OCI-LY7 (cell line): ENCODE measurements around the gene TMPRSS9. TPM values are rescaled to one million over a fixed set of nuclear protein-coding genes. Genes with fewer than 3 reads are reported as not detected.

Experiments
- BruUV-seq: library from RNA; stranded (reverse); fragments of 400-500 nt; replicated peaks from 2 replicates; lab custom pipeline; 2021; lab: Mats Ljungman, UMichigan
- CTCF ChIA-PET: fragments of 300-600 bp; sonication (Branson Sonifier 250); formaldehyde crosslinking; loops from one replicate; lab custom pipeline; 2022; ENCODE audit warnings: antibody characterized with exemption; ENCODE audit not compliant: unreplicated experiment; lab: Charles Lee
- POLR2A ChIA-PET: fragments of 300-600 bp; sonication (Branson Sonifier 250); formaldehyde crosslinking; loops from one replicate; lab custom pipeline; 2022; ENCODE audit warnings: antibody characterized with exemption; lab: Charles Lee
- DNase-seq: peaks from one replicate; pipeline ENCODE4 v3.0.0-alpha.2; 2015; ENCODE audit warnings: low spot score
- H2AFZ ChIP-seq: fragments of 200-600 bp; sonication (generic), shearing (Covaris generic); 2 replicates; pipeline ENCODE4 v1.6.1; 2014; ENCODE audit warnings: mild to moderate bottlenecking, antibody characterized with exemption, low read length, moderate library complexity
- H3K27ac ChIP-seq: fragments of 200-600 bp; sonication (generic); 2 replicates; pipeline ENCODE4 v1.5.1; 2014; ENCODE audit warnings: mixed run types, low read depth, mild to moderate bottlenecking, moderate library complexity, low read length, inconsistent platforms; ENCODE audit not compliant: poor library complexity, severe bottlenecking
- H3K36me3 ChIP-seq: fragments of 200-600 bp; sonication (generic); 2 replicates; pipeline ENCODE4 v1.6.1; 2014; ENCODE audit warnings: mild to moderate bottlenecking, antibody characterized with exemption, low read length, moderate library complexity, mixed read lengths; ENCODE audit not compliant: insufficient read depth
- H3K4me1 ChIP-seq: fragments of 200-600 bp; sonication (generic); 2 replicates; pipeline ENCODE4 v1.5.1; 2014; ENCODE audit warnings: mild to moderate bottlenecking, low read length; ENCODE audit not compliant: insufficient read depth, poor library complexity, severe bottlenecking
- H3K4me2 ChIP-seq: fragments of 200-600 bp; sonication (generic); 2 replicates; pipeline ENCODE4 v1.6.1; 2014; ENCODE audit warnings: mild to moderate bottlenecking, low read length
- H3K4me3 ChIP-seq: fragments of 200-600 bp; sonication (generic); 2 replicates; pipeline ENCODE4 v1.5.1; 2014; ENCODE audit warnings: mild to moderate bottlenecking, low read depth, low read length; ENCODE audit not compliant: poor library complexity, severe bottlenecking
- H3K79me2 ChIP-seq: fragments of 200-600 bp; sonication (generic); 2 replicates; pipeline ENCODE4 v1.6.1; 2016; ENCODE audit warnings: low read depth, mild to moderate bottlenecking, low read length, moderate library complexity, mixed read lengths; ENCODE audit not compliant: insufficient read depth
- H3K9me2 ChIP-seq: fragments of 200-600 bp; sonication (generic); 2 replicates; pipeline ENCODE4 v1.6.1; 2016; ENCODE audit warnings: mild to moderate bottlenecking, low read length, mixed read lengths; ENCODE audit not compliant: insufficient read depth
- H3K9me3 ChIP-seq: fragments of 200-600 bp; sonication (generic); 2 replicates; pipeline ENCODE4 v1.6.1; 2014; ENCODE audit warnings: mild to moderate bottlenecking, mixed run types, low read length, mixed read lengths
- H4K20me1 ChIP-seq: fragments of 200-600 bp; sonication (generic); 2 replicates; pipeline ENCODE4 v1.6.1; 2014; ENCODE audit warnings: mild to moderate bottlenecking, antibody characterized with exemption, low read length, moderate library complexity, mixed read lengths; ENCODE audit not compliant: insufficient read depth
- CTCF ChIP-seq: fragments of 200-600 bp; sonication (generic); conservative IDR thresholded peaks from 2 replicates; pipeline ENCODE4 v1.5.1; 2014; ENCODE audit warnings: mild to moderate bottlenecking, antibody characterized with exemption, low read length, moderate library complexity, mixed read lengths
- EZH2phosphoT487 ChIP-seq: fragments of 200-600 bp; sonication (generic); IDR thresholded peaks from 2 replicates; pipeline ENCODE4 v1.6.1; 2018; ENCODE audit warnings: low read depth, borderline replicate concordance, mild to moderate bottlenecking, mixed run types, antibody characterized with exemption, low read length, moderate library complexity, mixed read lengths
- intact Hi-C: fragments of 100-400 bp; cut with micrococcal nuclease; formaldehyde crosslinking; loops from one replicate; pipeline ENCODE4 v1.10.0; 2022; ENCODE audit not compliant: unreplicated experiment
- total RNA-seq, 2 experiments: library from RNA; depleted of rRNA in 1 of 2; stranded (reverse); fragments of >200 nt in 1 of 2; shearing (Covaris generic) in 1 of 2; gene quantifications; 2 replicates each; pipeline ENCODE4 v1.2.3, GENCODE V29; 2014 to 2022

Gene TMPRSS9
- total RNA-seq, 2 experiments from 2014 or later = 0.44 TPM; not detected in 1

GRCh38 chr19:2362970-2363300 is 2.9 kb downstream of the TMPRSS9 start:
- Histone ChIP-seq H4K20me1 (no peaks in the 10 kb centered on the region), H3K9me3 (no peaks in the 10 kb centered on the region), H3K4me2 (no peak overlapping the region), H3K36me3 (no peaks in the 10 kb centered on the region), H3K79me2 (no peaks in the 10 kb centered on the region), H3K4me1 (no peaks in the 10 kb centered on the region), H3K4me3 (no peak overlapping the region), H2AFZ (no peak overlapping the region), H3K27ac (no peak overlapping the region), H3K9me2 (no peaks in the 10 kb centered on the region)
- intact Hi-C loops = no loop called here
- BruUV-seq = no TSS peak
- TF ChIP-seq CTCF = no peak
- no peak for TF ChIP-seq EZH2phosphoT487
- no peak for DNase-seq
- ChIA-PET CTCF (no interaction called here), POLR2A (no interaction called here)

GRCh38 chr19:2363419-2363818 is 3.4 kb downstream of the TMPRSS9 start:
- no peaks in the 10 kb centered on the region for H3K79me2 ChIP-seq
- CTCF ChIA-PET = no interaction called here
- DNase-seq = no peak
- no peak overlapping the region for H3K4me3 ChIP-seq
- no TSS peak for BruUV-seq
- H3K36me3 ChIP-seq = no peaks in the 10 kb centered on the region
- TF ChIP-seq CTCF (no peak), EZH2phosphoT487 (no peak)
- no peaks in the 10 kb centered on the region for H3K9me3 ChIP-seq
- H3K27ac ChIP-seq = no peak overlapping the region
- intact Hi-C loops = no loop called here
- POLR2A ChIA-PET = interaction anchor here (0.6 kb wide), 1 partner anchor 11 kb away, joined by 3 read pairs; no protein-coding TSS in a partner anchor
- no peaks in the 10 kb centered on the region for H3K4me1 ChIP-seq
- H2AFZ ChIP-seq = no peak overlapping the region
- H3K4me2 ChIP-seq = no peak overlapping the region
- H4K20me1 ChIP-seq = no peaks in the 10 kb centered on the region
- no peaks in the 10 kb centered on the region for H3K9me2 ChIP-seq

GRCh38 chr19:2365201-2365970 is 5.3 kb downstream of the TMPRSS9 start:
- CTCF ChIA-PET = no interaction called here
- intact Hi-C loops = no loop called here

More at GRCh38 chr19:2365201-2365970, 5.3 kb downstream of the TMPRSS9 start:
- no peak for DNase-seq
- no TSS peak for BruUV-seq
- Histone ChIP-seq H3K4me2 (no peak overlapping the region), H3K79me2 (no peaks in the 10 kb centered on the region), H2AFZ (no peak overlapping the region), H3K36me3 (no peaks in the 10 kb centered on the region), H3K4me3 (no peak overlapping the region), H3K9me2 (no peaks in the 10 kb centered on the region), H3K27ac (no peak overlapping the region), H3K4me1 (no peaks in the 10 kb centered on the region), H3K9me3 (peaks cover 4% of the 10 kb centered on the region; the same call in 1 of the 2 replicates), H4K20me1 (no peaks in the 10 kb centered on the region)
- TF ChIP-seq CTCF (no peak), EZH2phosphoT487 (no peak)
- POLR2A ChIA-PET = interaction anchor here (0.5 kb wide), 1 partner anchor 19 kb away, joined by 4 read pairs; no protein-coding TSS in a partner anchor
